ENCODE data around the gene DNAJB14. TPM values are rescaled to one million over a fixed set of nuclear protein-coding genes. Genes with fewer than 3 reads are reported as not detected.

Gene DNAJB14
- total RNA-seq (2022; extraction: Qiagen RNA extraction; ENCODE audit: low read depth): 13.0 to 20.6 TPM (median 18.0 TPM) in 5 replicates

DNA sequence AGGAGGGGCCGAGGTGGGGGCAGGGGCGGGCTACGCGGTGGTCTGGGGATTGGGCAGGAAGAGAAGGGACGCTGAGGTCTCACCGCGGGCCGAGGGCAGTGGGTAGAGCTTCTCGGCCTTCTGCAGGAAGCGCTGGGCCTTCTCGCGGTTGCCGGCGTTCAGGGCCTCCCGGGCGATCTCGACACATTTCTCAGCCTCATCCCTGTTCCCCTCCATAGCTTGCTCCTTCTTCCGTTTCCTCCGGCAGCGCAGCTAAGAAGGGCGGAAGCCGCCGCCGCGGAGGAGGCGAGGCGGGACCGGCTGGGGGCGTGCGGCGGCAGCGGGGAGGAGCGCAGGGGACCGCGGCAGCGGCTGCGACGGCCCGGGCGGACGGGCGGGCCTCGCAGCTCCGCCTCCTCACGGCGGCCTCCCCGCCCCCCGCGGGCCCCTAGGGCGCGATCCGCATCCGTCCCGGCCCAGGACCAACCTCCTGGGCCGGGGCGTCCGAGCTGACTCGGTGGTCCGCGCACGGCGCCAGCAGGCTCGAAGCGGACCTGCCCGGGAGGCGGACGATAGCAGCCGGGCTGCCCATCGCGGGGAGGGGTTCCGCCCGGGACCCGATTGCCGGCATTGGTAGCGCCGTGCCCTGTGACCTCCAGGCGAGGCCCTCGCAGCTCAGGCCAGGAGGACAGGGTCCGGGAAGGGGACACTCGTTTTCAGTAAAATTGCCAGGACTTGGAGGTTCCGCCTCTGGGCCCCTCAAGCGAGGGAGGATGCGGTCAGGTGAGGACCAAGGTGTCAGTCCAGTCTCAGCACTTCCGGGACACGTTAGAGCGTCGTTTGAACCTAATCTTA, at the start of gene DNAJB14:
Gene DNAJB14, minus strand, starts transcription at position 263 of the 834 bp plus-strand sequence. Its CDS starts 47 bp downstream, at position 216.

DNA sequence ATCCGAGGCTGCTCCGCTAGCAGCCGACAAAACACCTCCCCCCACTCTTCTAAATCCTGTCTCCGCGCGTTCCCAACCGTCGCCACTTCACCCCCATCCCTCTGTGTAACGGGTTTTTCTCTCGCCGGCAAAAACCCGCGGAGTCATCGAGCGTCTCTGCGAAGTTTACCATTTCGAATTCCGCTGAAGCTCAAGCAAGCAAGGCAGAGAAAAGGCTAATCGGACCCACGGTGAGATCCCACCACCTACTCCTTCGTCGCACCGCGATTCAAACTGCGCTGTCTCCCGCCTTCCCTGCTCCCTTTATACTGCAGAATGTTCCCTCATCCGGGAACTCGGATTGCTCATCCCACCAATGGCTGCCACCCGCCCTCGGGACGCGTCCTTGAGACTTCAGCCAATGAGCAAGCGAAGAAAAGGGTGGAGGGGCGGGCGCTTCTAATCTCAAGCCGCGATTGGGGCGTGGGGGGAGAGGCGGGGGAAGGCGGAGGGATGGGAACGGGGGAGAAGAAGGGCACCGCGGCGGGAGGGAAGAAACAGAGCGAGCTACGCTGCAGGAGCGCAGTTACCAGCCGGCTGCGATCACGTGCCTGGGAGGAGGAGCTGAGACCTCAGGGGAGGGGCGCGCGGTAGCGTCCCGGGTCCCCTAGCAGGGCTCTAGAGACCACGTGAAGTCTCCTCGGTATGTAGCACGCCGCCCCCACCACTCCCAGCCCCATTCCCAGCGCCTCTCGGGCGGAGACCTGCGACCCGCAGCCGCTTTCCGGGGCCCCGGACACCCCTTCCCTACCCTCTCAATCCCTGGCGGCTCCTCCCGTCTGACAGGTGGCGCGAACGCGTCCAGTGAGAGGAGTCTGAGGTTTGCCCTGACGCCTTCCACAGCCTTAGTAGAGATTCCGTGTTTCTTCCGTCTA, 3.8 kb upstream of the DNAJB14 start, which contains the start of gene H2AZ1:
Gene H2AZ1, minus strand, starts transcription at position 277 of the 914 bp plus-strand sequence. Its CDS starts 105 bp downstream, at position 172.

DNA sequence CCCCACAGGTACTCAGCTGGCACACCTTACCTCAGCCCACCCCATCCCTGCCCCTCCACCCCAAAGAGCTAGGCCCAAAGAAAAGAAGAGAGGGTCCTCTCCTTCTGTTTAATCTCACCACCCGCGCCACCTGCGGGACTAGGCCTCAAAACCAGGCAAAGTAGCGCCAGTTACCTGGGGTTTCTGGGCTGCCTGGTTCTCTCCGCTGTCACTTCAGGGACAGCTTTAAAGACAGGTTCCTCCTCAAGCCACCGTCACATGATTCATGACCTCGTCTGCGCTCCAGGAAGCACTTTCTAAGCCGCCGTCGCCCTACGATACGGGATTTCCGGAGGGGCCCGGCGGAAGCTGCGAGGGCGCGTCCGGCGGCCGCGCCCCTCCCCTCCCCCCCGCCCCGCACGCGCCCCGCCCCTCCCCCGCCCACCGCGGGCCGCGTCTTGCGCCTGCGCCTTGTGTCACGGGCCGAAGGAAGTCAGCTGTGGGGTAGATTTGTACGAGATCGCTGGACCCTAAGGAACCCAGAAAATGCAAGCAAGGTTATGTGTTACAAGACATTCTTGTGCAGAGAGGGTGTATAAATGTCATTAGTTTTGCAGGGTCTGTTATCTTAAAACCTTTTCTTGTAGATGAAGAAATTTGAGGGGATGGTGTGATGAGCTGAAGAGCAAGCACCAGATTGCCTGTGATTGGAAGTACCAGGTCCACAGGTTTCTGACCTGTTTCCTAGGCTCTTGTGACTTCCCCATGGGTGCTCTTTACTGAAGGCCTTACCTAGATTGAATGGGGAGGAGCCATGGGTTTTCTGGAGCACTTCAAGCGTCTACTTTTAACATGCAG, 52.0 kb downstream of the DNAJB14 start, which contains the start of gene LAMTOR3:
Gene LAMTOR3, minus strand, starts transcription at position 267 of the 837 bp plus-strand sequence. CDS start 464 bp downstream, outside the sequence.

Other genes with a start within 250 kb of the DNAJB14 start
- not detected in 5 replicates for gene DAPP1, start 129.8 kb downstream of the DNAJB14 start, total RNA-seq (2022; extraction: Qiagen RNA extraction; ENCODE audit: low read depth)
- gene LAMTOR3, start 52.2 kb downstream of the DNAJB14 start, total RNA-seq (2022; extraction: Qiagen RNA extraction; ENCODE audit: low read depth): 21.9 to 29.7 TPM (median 28.8 TPM) in 5 replicates
- 628 to 678 TPM (median 642 TPM) in 5 replicates for gene H2AZ1, start 3.7 kb upstream of the DNAJB14 start, total RNA-seq (2022; extraction: Qiagen RNA extraction; ENCODE audit: low read depth)
- gene DDIT4L, start 243.8 kb upstream of the DNAJB14 start, total RNA-seq (2022; extraction: Qiagen RNA extraction; ENCODE audit: low read depth): 0.23 to 0.32 TPM (median 0.27 TPM) in 5 replicates